Activated gamma-delta T cell (primary cell): ENCODE measurements around the gene NRCAM.
"Not testable (repeated sequence)": the region's sequence is repeated elsewhere in the genome, so short reads cannot be mapped to it uniquely, and the experiment has no call there.

Source experiments
- DNase-seq: peaks from one replicate; lab custom pipeline; 2025; lab: John Stamatoyannopoulos, UW

Gene NRCAM

DNA sequence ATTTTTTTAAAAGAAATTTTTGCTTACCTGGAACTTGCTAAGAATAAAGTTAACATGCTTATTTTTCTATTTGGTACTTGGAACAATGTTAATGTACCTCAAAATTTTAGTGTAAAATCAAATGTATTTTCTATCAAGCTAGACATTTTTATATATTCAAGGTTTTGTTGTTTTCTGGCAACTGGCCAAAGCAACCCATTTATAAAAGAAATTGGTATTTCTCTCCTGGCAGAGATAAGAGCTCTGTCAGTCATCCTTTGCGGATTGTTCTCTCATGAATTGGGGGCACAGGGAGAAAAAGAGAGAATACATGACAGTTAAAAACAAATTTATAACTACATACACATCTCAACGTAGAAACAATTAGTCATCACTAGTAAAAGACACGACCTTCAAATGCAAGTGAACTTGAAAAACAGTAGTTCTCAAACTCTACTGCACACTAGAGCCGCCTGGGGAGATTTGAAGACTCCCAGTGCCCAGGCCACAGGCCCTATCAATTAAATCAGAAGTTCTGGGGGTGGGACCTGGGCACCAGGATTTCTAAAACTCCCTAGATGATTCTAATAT is 173.7 kb downstream of the NRCAM start:
- DNase-seq: no peak

- DNase-seq: no peak
These were observed 176.1 kb downstream of the NRCAM start for GRCh38 chr7:108280136-108280535.

GRCh38 chr7:108278776-108279175 is 177.5 kb downstream of the NRCAM start:
- DNase-seq: no peak

DNA sequence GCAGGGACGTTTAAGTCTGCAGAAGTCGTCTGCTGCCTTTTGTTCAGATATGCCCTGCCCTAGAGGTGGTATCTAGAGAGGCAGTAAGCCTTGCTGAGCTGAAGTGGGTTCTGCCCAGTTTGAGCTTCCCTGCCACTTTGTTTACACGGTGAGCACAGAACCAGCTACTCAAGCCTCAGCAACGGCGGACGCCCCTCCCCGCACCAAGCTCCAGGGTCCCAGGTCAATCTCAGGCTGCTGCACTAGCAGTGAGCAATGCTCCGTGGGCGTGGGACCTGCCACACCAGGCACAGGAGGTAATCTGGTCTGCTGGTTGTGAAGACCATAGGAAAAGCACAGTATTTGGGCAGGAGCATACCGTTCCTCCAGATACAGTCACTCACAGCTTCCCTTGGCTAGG is 178.0 kb downstream of the NRCAM start:
- no peak for DNase-seq

- not testable (repeated sequence) for DNase-seq
These were observed 181.8 kb downstream of the NRCAM start for GRCh38 chr7:108274447-108274846.

DNA sequence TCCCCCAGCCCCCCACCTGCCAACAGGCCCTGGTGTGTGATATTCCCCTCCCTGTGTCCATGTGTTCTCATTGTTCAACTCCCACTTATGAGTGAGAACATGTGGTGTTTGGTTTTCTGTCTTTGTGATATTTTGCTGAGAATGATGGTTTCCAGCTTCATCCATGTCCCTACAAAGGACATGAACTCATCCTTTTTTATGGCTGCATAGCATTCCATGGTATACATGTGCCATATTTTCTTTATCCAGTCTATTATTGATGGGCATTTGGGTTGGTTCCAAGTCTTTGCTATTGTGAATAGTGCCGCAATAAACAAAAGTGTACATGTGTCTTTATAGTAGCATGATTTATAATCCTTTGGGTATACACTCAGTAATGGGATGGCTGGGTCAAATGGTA is 183.3 kb downstream of the NRCAM start:
- DNase-seq: not testable (repeated sequence)

DNA sequence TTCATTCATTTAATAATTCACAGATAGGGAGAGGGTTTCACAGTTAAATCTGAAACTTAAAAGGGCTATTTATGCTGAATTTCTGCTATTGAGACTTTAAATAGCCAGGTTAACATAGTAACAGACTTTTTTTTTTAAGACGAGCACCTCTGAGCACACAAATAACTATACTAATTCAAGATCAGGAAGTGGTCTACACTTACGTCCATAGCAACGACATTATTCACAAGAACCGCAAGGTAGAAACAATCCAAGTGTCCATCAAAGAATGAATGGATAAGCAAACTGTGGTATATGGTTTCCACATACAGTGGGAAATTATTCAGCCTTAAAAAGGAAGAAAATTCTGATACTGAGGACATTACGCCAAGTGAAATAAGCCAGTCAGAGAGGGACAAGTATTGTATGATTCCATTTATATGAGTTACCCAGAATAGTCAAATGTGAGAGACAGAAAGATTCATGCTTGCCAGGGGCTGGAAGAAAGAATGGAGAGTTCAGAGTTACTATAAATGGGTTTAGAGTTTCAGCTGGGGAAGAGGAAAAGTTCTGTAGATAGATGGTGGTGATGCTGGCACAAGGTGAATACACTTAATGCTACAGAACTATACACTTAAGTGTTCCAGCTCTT is 185.7 kb downstream of the NRCAM start:
- no peak for DNase-seq

GRCh38 chr7:108268200-108268820 is 187.9 kb downstream of the NRCAM start:
- DNase-seq: no peak

GRCh38 chr7:108267615-108268014 is 188.6 kb downstream of the NRCAM start:
- DNase-seq: no peak

- DNase-seq: no peak
These were observed 189.7 kb downstream of the NRCAM start for GRCh38 chr7:108266491-108266890.

DNA sequence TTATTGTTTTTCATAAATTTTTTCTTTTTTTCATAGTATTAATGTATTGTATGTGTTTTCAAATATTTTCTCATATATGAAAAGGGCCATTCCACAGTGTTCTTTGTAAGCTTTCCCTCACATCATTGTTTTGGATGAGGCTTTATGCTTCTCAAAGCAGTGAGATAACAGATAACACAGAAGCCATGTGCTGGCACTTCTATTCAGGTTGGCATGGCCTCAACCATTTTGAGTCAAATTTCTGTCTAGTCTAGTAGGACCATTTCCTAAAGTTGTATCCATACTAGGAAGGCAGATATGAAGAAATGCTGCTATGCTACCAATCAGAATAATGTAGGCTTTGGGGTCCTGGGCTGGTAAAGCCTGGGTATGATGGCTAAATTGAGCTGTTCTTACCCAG is 190.2 kb downstream of the NRCAM start:
- DNase-seq: no peak

DNA sequence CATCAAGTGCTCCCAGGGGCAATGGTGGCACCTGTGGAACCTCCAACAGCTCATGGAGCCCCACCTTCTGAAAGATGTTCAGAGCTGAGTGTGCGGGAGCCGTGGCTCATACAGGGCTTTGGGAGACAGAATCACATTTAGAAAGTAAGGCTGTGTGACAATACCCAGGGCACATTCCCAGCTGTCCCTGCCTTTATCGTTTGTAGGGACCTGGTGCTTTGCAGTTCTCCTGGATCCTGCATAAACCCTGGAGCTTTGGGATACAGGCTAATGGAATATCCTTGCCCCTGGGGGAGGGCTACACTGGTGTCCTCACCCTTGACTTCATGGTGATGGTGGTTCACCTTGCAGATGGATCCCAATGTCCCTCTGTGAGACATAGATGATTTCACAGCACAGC is 191.2 kb downstream of the NRCAM start:
- no peak for DNase-seq

DNA sequence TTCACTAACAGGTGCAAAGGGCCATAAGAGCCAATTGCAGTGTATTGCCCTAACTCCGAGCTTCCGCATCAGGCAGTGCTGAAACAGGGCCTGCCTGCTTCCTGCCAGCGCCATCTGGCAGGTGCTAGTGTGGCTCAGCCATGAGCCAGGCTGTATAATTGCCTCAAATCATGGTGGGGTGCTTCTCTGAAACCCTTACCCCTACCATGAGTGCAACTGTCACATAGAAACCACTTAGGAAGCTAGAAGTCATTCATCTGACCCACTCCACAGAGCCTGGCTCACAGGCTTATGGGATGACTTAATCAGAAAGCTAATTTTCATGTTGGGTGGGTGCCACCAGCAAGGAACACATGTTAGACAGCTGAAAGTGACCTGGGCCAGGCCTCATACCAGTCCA is 192.8 kb downstream of the NRCAM start:
- no peak for DNase-seq

DNA sequence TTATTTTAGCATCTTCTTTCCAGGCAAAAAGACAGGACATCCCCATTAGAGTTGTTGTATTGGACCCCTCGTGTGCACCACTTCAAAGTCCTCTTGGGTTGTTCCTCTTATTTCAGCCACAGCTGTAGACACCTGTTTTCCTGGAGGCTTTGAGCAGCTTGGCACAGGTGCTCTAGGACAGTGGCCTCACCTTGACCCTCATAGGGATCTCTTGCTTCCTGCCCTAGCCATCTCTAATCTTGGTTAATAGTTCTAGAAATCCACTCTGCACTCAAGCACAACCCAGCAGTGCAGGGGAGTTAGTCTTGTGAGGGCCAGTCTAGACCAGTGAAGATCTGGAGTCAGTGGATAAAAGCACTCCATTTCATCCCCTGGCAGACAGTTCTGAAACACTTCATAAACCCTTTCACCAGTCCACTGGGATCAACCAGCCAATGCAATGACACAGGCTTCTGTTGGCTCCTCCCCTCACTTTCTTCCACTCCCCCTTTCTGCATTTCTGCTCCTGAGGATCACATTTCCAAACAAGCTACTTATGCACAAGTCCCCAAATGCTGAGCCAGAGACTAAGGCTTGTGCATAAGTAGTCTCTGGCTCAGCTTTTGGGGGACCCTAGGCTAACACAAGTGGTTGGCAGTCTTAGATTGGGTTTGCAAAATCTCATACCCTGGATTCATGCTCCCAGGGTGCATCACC is 194.5 kb downstream of the NRCAM start:
- DNase-seq: no peak

GRCh38 chr7:108259447-108259846 is 196.8 kb downstream of the NRCAM start:
- not testable (repeated sequence) for DNase-seq

DNA sequence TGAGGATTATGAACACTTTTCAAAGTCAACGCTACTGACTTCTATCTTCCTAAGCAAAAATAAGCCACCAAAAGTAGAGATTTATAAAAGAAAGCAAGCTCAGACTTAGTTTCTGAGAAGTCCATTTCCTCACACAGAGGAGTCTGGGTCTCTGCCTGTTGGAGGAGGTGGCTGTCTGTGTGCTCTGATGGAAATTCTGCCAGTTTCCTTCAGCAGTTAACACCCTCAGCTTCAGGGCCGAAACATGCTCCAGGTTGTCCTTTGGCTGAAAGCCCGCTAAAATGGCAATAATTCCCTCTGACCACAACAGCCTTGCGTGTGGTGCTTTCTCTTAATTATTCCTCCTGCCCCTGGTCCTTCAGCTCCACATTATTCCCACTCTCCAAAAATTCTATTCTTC is 198.3 kb downstream of the NRCAM start:
- no peak for DNase-seq

DNA sequence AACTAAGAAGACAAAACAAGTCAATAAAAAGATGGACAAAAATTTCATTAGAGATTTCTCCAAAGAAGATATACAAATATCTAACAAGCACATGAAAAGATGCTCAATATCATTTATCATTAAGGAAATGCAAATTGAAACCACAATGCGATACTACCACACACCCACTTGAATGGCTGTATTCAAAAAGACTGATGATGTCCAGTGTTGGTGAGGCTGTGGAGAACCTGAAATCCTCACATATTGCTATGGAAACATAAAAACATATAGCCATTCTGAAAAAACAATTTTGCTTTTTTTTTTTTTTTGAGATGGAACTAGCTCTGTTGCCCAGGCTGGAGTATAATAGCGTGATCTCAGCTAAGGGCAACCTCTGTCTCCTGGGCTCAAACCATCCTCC is 202.0 kb downstream of the NRCAM start:
- no peak for DNase-seq

- DNase-seq: no peak
These were observed 202.8 kb downstream of the NRCAM start for GRCh38 chr7:108253275-108254044.

DNA sequence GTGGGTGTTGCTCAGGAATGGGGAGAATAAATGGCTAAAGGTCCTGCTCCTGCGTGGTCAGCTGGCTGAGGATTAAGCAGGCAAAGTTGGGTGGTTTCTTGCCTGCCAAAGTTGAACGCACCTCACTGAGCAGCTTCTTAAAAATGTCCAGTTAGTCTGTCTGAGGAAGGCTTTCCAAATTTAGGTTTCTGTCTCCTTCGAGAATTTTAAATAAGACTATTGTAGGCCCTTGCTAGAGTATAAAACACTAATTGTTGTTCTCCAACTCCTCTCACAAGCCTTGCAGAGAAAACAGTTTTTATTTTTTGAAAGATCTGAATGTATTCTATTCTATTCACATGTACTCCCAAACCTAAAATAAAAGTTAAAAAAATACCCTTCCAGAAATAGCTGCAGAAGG is 204.1 kb downstream of the NRCAM start:
- DNase-seq: no peak

GRCh38 chr7:108251700-108252099 is 204.5 kb downstream of the NRCAM start:
- DNase-seq: no peak

DNA sequence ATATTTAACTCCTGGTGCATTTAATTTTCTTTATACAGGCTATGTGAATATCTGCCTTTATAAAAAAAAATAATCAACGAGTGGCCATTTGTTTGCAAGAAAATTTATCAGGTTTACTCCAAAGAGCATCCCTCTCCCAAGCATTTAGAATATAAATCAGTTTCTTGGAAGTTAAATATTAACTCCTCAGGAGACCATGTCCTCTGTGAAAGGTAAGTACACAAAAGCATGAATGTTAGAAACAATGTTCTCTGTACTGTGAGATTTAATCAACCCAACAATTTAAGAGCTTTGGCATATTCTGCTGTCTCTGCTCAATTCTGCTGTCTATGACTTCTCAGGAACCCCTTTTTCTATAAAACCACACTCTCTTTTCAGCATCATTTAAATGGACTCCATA is 206.8 kb downstream of the NRCAM start:
- DNase-seq: no peak

DNA sequence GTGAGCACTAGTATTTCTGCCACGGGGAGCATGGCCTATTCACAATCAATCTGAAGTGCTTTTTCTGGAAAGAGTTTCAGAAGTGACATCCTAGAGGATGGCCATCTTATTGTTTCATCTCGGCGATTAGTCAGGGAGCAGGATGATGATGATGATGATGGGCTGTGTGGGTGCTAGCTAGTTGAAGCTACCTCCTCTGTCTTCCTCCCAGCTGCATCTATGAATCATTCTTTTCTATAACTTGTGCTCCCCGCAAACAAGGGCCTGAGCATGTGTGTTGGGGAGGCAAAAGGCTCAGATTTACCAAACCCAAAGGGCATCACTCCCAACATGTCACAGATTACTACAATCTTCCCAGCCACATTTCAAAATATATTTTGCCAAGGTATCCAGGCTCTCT is 207.4 kb downstream of the NRCAM start:
- DNase-seq: no peak
